Suprapubic skin (tissue), 4 donors: Measurements from ENCODE around the gene ATP5PF.

Experiments used
- EP300 ChIP-seq: sonication (generic); formaldehyde crosslinking; IDR thresholded peaks from one replicate; pipeline ENCODE4 v1.6.1; 2017; ENCODE audit warnings: antibody characterized with exemption
- POLR2A ChIP-seq, 2 donors: fragments of 450-650 bp; IDR thresholded peaks; one replicate each; pipeline ENCODE4 v1.6.1; 2017; ENCODE audit warnings: antibody characterized with exemption in 2 of 2, mild to moderate bottlenecking in 2 of 2, moderate library complexity in 2 of 2
- POLR2AphosphoS5 ChIP-seq, 3 donors: sonication (generic); formaldehyde crosslinking; IDR thresholded peaks; one replicate each; pipeline ENCODE4 v1.6.1; 2017; ENCODE audit warnings: antibody characterized with exemption in 3 of 3
- TF ChIP-seq, protein P1 (sequence below), 2 donors: fragments of 200-600 bp in 1 of 2; fragments of 450-650 bp in 1 of 2; sonication (generic) in 1 of 2; IDR thresholded peaks; one replicate each; pipeline ENCODE4 v1.5.1; 2016 to 2019; ENCODE audit warnings: antibody characterized with exemption in 2 of 2, mild to moderate bottlenecking in 1 of 2, moderate library complexity in 1 of 2

- TF ChIP-seq POLR2AphosphoS5 (IDR thresholded peaks at IDR 0.05) (no peak), POLR2A (IDR thresholded peaks at IDR 0.05) (no peak), EP300 (no peak)
- TF ChIP-seq, protein P1, sequence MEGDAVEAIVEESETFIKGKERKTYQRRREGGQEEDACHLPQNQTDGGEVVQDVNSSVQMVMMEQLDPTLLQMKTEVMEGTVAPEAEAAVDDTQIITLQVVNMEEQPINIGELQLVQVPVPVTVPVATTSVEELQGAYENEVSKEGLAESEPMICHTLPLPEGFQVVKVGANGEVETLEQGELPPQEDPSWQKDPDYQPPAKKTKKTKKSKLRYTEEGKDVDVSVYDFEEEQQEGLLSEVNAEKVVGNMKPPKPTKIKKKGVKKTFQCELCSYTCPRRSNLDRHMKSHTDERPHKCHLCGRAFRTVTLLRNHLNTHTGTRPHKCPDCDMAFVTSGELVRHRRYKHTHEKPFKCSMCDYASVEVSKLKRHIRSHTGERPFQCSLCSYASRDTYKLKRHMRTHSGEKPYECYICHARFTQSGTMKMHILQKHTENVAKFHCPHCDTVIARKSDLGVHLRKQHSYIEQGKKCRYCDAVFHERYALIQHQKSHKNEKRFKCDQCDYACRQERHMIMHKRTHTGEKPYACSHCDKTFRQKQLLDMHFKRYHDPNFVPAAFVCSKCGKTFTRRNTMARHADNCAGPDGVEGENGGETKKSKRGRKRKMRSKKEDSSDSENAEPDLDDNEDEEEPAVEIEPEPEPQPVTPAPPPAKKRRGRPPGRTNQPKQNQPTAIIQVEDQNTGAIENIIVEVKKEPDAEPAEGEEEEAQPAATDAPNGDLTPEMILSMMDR (IDR thresholded peaks at IDR 0.05): no peak
Measured at GRCh38 chr21:25733859-25734653, 648 bp downstream of the ATP5PF start.
